22Rv1 (cell line): ENCODE results near the gene HS6ST3.

Source experiments
- CTCF ChIP-seq: fragments of 450-650 bp; IDR thresholded peaks from 2 replicates; pipeline ENCODE4 v1.5.1; 2017; ENCODE audit warnings: mild to moderate bottlenecking
- ZFX ChIP-seq: fragments of 450-650 bp; IDR thresholded peaks from 2 replicates; pipeline ENCODE4 v1.6.1; 2017; ENCODE audit warnings: antibody characterized with exemption, borderline replicate concordance

GRCh38 chr13:96403241-96403640 is 313.3 kb downstream of the HS6ST3 start:
- TF ChIP-seq CTCF (no peak), ZFX (no peak)
